ENCODE results near the gene ADAM17.
"Not testable (repeated sequence)": the region's sequence is repeated elsewhere in the genome, so short reads cannot be mapped to it uniquely, and the experiment has no call there.

ADAM17 gene

DNA sequence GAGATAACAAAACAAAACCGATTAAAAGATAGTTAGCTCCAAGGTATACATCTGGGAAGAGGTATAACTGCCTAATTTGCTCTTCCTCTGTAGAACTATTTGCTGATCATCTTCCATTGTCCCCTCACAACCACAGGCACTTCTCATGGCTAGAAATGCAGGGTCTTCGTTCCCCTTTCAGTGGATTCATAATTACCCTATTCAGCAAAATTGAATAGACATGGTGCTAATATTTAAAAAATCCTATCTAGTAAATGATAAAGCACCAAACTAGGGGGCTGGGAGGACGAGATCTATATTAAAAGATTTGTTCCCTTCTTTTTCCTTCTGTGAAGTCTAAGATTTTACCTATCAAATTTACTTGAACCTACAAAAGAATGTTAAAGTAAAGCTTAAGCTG is 30.8 kb upstream of the ADAM17 start:
- Histone ChIP-seq H3K4me3 (ENCODE audit: low read depth, low read length) (no peak overlapping the region), H3K27me3 (no peaks in the 10 kb centered on the region), H3K36me3 (peaks cover 66% of the 10 kb centered on the region), H3K9me3 (no peaks in the 10 kb centered on the region), H3K4me1 (no peaks in the 10 kb centered on the region)
- no peak for DNase-seq
- TF ChIP-seq, protein P1, sequence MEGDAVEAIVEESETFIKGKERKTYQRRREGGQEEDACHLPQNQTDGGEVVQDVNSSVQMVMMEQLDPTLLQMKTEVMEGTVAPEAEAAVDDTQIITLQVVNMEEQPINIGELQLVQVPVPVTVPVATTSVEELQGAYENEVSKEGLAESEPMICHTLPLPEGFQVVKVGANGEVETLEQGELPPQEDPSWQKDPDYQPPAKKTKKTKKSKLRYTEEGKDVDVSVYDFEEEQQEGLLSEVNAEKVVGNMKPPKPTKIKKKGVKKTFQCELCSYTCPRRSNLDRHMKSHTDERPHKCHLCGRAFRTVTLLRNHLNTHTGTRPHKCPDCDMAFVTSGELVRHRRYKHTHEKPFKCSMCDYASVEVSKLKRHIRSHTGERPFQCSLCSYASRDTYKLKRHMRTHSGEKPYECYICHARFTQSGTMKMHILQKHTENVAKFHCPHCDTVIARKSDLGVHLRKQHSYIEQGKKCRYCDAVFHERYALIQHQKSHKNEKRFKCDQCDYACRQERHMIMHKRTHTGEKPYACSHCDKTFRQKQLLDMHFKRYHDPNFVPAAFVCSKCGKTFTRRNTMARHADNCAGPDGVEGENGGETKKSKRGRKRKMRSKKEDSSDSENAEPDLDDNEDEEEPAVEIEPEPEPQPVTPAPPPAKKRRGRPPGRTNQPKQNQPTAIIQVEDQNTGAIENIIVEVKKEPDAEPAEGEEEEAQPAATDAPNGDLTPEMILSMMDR (IDR thresholded peaks at IDR 0.05; ENCODE audit: low read depth, low read length): no peak

DNA sequence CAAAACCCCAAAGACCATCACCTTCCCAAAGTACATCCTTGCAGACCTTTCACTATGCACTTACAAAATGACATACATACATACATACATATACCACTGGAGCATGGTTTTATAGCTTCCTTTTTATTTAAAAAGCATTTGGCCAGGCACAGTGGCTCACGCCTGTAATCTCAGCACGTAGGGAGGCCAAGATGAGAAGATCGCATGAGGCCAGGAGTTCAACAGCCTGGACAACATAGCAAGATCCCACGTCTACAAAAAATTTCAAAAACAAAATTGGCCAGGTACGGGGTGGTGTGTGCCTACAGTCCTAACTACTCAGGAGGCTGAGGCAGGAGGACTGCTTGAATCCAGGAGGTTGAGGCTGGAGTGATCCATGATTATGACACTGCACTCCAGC is 29.9 kb upstream of the ADAM17 start:
- H3K27me3 ChIP-seq: no peaks in the 10 kb centered on the region
- peaks cover 57% of the 10 kb centered on the region for H3K36me3 ChIP-seq
- TF ChIP-seq, protein P1 (IDR thresholded peaks at IDR 0.05; ENCODE audit: low read depth, low read length): no peak
- H3K4me3 ChIP-seq (ENCODE audit: low read depth, low read length): no peak overlapping the region
- DNase-seq: no peak
- no peaks in the 10 kb centered on the region for H3K4me1 ChIP-seq
- no peaks in the 10 kb centered on the region for H3K9me3 ChIP-seq

GRCh38 chr2:9584902-9585301 is 29.3 kb upstream of the ADAM17 start:
- not testable (repeated sequence) for H3K27me3 ChIP-seq; H3K4me1 ChIP-seq; H3K4me3 ChIP-seq (ENCODE audit: low read depth, low read length); DNase-seq; H3K9me3 ChIP-seq
- H3K36me3 ChIP-seq: peaks cover 52% of the 10 kb centered on the region

- no peak for DNase-seq
- Histone ChIP-seq H3K9me3 (no peaks in the 10 kb centered on the region), H3K4me3 (ENCODE audit: low read depth, low read length) (no peak overlapping the region), H3K27me3 (no peaks in the 10 kb centered on the region), H3K36me3 (peaks cover 32% of the 10 kb centered on the region), H3K4me1 (no peaks in the 10 kb centered on the region)
- TF ChIP-seq, protein P1 (IDR thresholded peaks at IDR 0.05; ENCODE audit: low read depth, low read length): no peak
Measured at GRCh38 chr2:9582624-9583023, 27.0 kb upstream of the ADAM17 start.

DNA sequence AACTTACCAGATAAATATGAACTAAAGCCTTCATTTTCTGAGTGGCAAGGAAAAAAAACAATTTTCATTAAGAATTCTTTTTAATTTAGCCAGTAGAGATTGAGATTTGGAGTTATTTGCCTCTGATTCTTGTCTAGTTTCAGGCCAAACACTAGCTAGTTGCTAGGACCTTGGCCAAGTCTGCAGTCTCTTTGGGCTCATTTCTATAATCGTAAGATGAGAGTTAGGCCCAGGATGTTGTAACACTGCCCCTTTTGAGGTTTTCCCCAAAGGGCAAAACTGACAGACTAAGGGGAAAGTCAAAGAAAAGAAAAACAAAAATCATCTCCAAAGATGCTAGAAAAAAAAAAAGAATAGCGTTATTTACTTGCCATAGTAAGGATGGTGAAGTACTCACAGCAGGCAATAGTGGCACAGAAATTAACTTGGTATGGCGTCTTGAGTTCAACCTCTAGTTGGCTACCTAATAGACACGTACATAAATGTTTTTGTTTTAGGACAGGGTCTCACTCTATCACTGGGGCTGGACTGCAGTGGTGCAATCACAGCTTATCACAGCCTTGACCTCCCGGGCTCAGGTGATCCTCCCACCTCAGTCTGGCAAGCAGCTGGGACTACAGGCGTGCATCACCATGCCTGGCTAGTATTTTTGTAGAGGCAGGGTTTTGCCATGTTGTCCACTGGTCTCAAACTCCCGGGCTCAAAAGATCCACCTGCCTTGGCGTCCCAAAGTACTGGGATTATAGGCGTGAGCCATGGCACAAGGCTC is 23.0 kb upstream of the ADAM17 start:
- TF ChIP-seq, protein P1 (IDR thresholded peaks at IDR 0.05; ENCODE audit: low read depth, low read length): no peak
- Histone ChIP-seq H3K4me3 (ENCODE audit: low read depth, low read length) (no peak overlapping the region), H3K9me3 (no peaks in the 10 kb centered on the region), H3K36me3 (peaks cover 8% of the 10 kb centered on the region), H3K27me3 (no peaks in the 10 kb centered on the region), H3K4me1 (no peaks in the 10 kb centered on the region)
- DNase-seq: no peak

- TF ChIP-seq, protein P1 (IDR thresholded peaks at IDR 0.05; ENCODE audit: low read depth, low read length): no peak
- no peaks in the 10 kb centered on the region for H3K4me1 ChIP-seq
- no peaks in the 10 kb centered on the region for H3K27me3 ChIP-seq
- H3K36me3 ChIP-seq: peaks cover 2% of the 10 kb centered on the region; the same call in 1 of the 2 replicates
- H3K4me3 ChIP-seq (ENCODE audit: low read depth, low read length): no peak overlapping the region
- DNase-seq: no peak
- no peaks in the 10 kb centered on the region for H3K9me3 ChIP-seq
Measured at GRCh38 chr2:9574331-9574730, 18.7 kb upstream of the ADAM17 start.
